ENCODE data around the gene MCMBP. TPM values are rescaled to one million over a fixed set of nuclear protein-coding genes. Genes with fewer than 3 reads are reported as not detected.
A peak's percentile ranks its signal among the peaks of the same experiment; 100 is the strongest.

Gene MCMBP
- total and polyA plus RNA-seq, 3 experiments from 2014 or later: 58.7 to 137 (median 136) TPM

- Mint-ChIP-seq H3K4me3 (no peak overlapping the region), H3K36me3 (peaks cover 8 to 29% (median 16%) of the 10 kb centered on the region in 3 donors), H3K27ac (peak overlapping the region in 3 of 8 donors; percentile 10 to 64 (median 58)), H3K27me3 (no peaks in the 10 kb centered on the region), H3K4me1 (peaks cover 47 to 71% (median 66%) of the 10 kb centered on the region in 3 donors), H3K9me3 (peaks cover 7 to 11% (median 9%) of the 10 kb centered on the region in 5 donors)
- ChIA-PET POLR2A (no interaction called here), CTCF (interaction anchor here (0.8 to 1.5 kb wide), 4 partner anchors 9 to 160 kb away, joined by 3 read pairs; no protein-coding TSS in a partner anchor)
- no peaks in the 10 kb centered on the region for H3K27me3 ChIP-seq (ENCODE audit: insufficient read depth, low read length, poor library complexity, severe bottlenecking)
- peaks cover 6% of the 10 kb centered on the region for H3K9me3 ChIP-seq (ENCODE audit: low read length)
- H3K27ac ChIP-seq (ENCODE audit: low read depth, low read length): no peak overlapping the region
- no peak for DNase-seq
- H3K4me3 ChIP-seq (ENCODE audit: low read length): no peak overlapping the region
- H3K4me1 ChIP-seq (ENCODE audit: insufficient read depth, low read length): peaks cover 7% of the 10 kb centered on the region
- H3K36me3 ChIP-seq (ENCODE audit: insufficient read depth, low read length): peaks cover 8% of the 10 kb centered on the region
These were observed 10.1 kb downstream of the MCMBP start for GRCh38 chr10:119862524-119862923.

- no peaks in the 10 kb centered on the region for H3K27me3 ChIP-seq (ENCODE audit: insufficient read depth, low read length, poor library complexity, severe bottlenecking)
- peaks cover 6% of the 10 kb centered on the region for H3K9me3 ChIP-seq (ENCODE audit: low read length)
- H3K9me3 Mint-ChIP-seq: peaks cover 7 to 11% (median 9%) of the 10 kb centered on the region in 5 donors
- H3K4me1 ChIP-seq (ENCODE audit: insufficient read depth, low read length): peaks cover 4% of the 10 kb centered on the region
- peaks cover 16% of the 10 kb centered on the region for H3K36me3 ChIP-seq (ENCODE audit: insufficient read depth, low read length)
- H3K36me3 Mint-ChIP-seq: peaks cover 11 to 38% (median 20%) of the 10 kb centered on the region in 3 donors
- H3K4me3 ChIP-seq (ENCODE audit: low read length): no peak overlapping the region
- ChIA-PET POLR2A (interaction anchor here (0.6 kb wide), 1 partner anchor 9 kb away, joined by 3 read pairs; no protein-coding TSS in a partner anchor), CTCF (interaction anchor here (2.2 to 3.0 kb wide), 3 partner anchors 11 to 174 kb away, joined by 12 to 33 read pairs (median 21); partner anchors contain the start of gene MCMBP)
- H3K27me3 Mint-ChIP-seq: no peaks in the 10 kb centered on the region
- peaks cover 41 to 64% (median 60%) of the 10 kb centered on the region in 3 donors for H3K4me1 Mint-ChIP-seq
- no peak overlapping the region for H3K27ac ChIP-seq (ENCODE audit: low read depth, low read length)
- H3K27ac Mint-ChIP-seq: peak overlapping the region in 5 of 8 donors; percentile 8 to 83 (median 54)
- DNase-seq: no peak
- H3K4me3 Mint-ChIP-seq: no peak overlapping the region
These were observed 11.6 kb downstream of the MCMBP start for GRCh38 chr10:119860866-119861607.

GRCh38 chr10:119859420-119860258 lies 13.0 kb downstream of the MCMBP start:
- POLR2A ChIA-PET: interaction anchor here (0.9 kb wide), 1 partner anchor 13 kb away, joined by 5 read pairs; the partner anchor contains the start of gene MCMBP
- Histone ChIP-seq H3K4me1 (ENCODE audit: insufficient read depth, low read length) (peaks cover 4% of the 10 kb centered on the region), H3K4me3 (ENCODE audit: low read length) (no peak overlapping the region), H3K9me3 (ENCODE audit: low read length) (peaks cover 6% of the 10 kb centered on the region), H3K27me3 (ENCODE audit: insufficient read depth, low read length, poor library complexity, severe bottlenecking) (no peaks in the 10 kb centered on the region), H3K36me3 (ENCODE audit: insufficient read depth, low read length) (peaks cover 17% of the 10 kb centered on the region), H3K27ac (ENCODE audit: low read depth, low read length) (no peak overlapping the region)
- DNase-seq: peak in 2 of 5 donors; percentile 34 to 48
- H3K27me3 Mint-ChIP-seq: no peaks in the 10 kb centered on the region
- H3K27ac Mint-ChIP-seq: peak overlapping the region in 7 of 8 donors; percentile 41 to 85 (median 49)
- H3K36me3 Mint-ChIP-seq: peaks cover 13 to 43% (median 14%) of the 10 kb centered on the region in 3 donors
- peaks cover 34 to 52% (median 48%) of the 10 kb centered on the region in 3 donors for H3K4me1 Mint-ChIP-seq
- no peak overlapping the region for H3K4me3 Mint-ChIP-seq
- H3K9me3 Mint-ChIP-seq: peaks cover 3 to 8% (median 8%) of the 10 kb centered on the region in 5 donors
- CTCF ChIA-PET: interaction anchor here (0.7 to 3.0 kb wide), 15 partner anchors 10 to 343 kb away, joined by 3 to 33 read pairs (median 4); partner anchors contain the start of genes INPP5F and MCMBP

- Mint-ChIP-seq H3K4me3 (no peak overlapping the region), H3K27ac (no peak overlapping the region)
- CTCF ChIA-PET: no interaction called here
These were observed 14.6 kb downstream of the MCMBP start for GRCh38 chr10:119858063-119858462.

GRCh38 chr10:119853574-119853973 lies 19.1 kb downstream of the MCMBP start:
- H3K4me1 Mint-ChIP-seq: peaks cover 2 to 4% (median 3%) of the 10 kb centered on the region in 3 donors
- H3K27ac ChIP-seq (ENCODE audit: low read depth, low read length): no peak overlapping the region
- no peaks in the 10 kb centered on the region for H3K27me3 Mint-ChIP-seq
- ChIA-PET POLR2A (no interaction called here), CTCF (no interaction called here)
- H3K9me3 ChIP-seq (ENCODE audit: low read length): no peaks in the 10 kb centered on the region
- DNase-seq: no peak
- no peaks in the 10 kb centered on the region for H3K4me1 ChIP-seq (ENCODE audit: insufficient read depth, low read length)
- H3K27me3 ChIP-seq (ENCODE audit: insufficient read depth, low read length, poor library complexity, severe bottlenecking): no peaks in the 10 kb centered on the region
- no peak overlapping the region for H3K4me3 ChIP-seq (ENCODE audit: low read length)
- no peak overlapping the region for H3K4me3 Mint-ChIP-seq
- H3K27ac Mint-ChIP-seq: peak overlapping the region in 2 of 8 donors; percentile 68 to 80
- peaks cover 15 to 68% (median 19%) of the 10 kb centered on the region in 3 donors for H3K36me3 Mint-ChIP-seq
- H3K36me3 ChIP-seq (ENCODE audit: insufficient read depth, low read length): peaks cover 47% of the 10 kb centered on the region
- H3K9me3 Mint-ChIP-seq: no peaks in the 10 kb centered on the region

More at GRCh38 chr10:119858063-119858462, 14.6 kb downstream of the MCMBP start:
- H3K4me1 Mint-ChIP-seq: peaks cover 26 to 41% (median 38%) of the 10 kb centered on the region in 3 donors
- DNase-seq: no peak
- H3K27me3 Mint-ChIP-seq: no peaks in the 10 kb centered on the region
- POLR2A ChIA-PET: no interaction called here
- peaks cover 8 to 45% (median 13%) of the 10 kb centered on the region in 3 donors for H3K36me3 Mint-ChIP-seq
- H3K27ac ChIP-seq (ENCODE audit: low read depth, low read length): no peak overlapping the region
- H3K4me3 ChIP-seq (ENCODE audit: low read length): no peak overlapping the region
- no peaks in the 10 kb centered on the region for H3K9me3 Mint-ChIP-seq
- H3K9me3 ChIP-seq (ENCODE audit: low read length): no peaks in the 10 kb centered on the region
- peaks cover 4% of the 10 kb centered on the region for H3K4me1 ChIP-seq (ENCODE audit: insufficient read depth, low read length)
- H3K27me3 ChIP-seq (ENCODE audit: insufficient read depth, low read length, poor library complexity, severe bottlenecking): no peaks in the 10 kb centered on the region
- H3K36me3 ChIP-seq (ENCODE audit: insufficient read depth, low read length): peaks cover 23% of the 10 kb centered on the region

- Histone ChIP-seq H3K27me3 (ENCODE audit: insufficient read depth, low read length, poor library complexity, severe bottlenecking) (no peaks in the 10 kb centered on the region), H3K4me3 (ENCODE audit: low read length) (no peak overlapping the region), H3K27ac (ENCODE audit: low read depth, low read length) (no peak overlapping the region), H3K36me3 (ENCODE audit: insufficient read depth, low read length) (peaks cover 40% of the 10 kb centered on the region), H3K9me3 (ENCODE audit: low read length) (no peaks in the 10 kb centered on the region), H3K4me1 (ENCODE audit: insufficient read depth, low read length) (no peaks in the 10 kb centered on the region)
- no peak overlapping the region for H3K4me3 Mint-ChIP-seq
- peaks cover 2 to 4% (median 3%) of the 10 kb centered on the region in 3 donors for H3K4me1 Mint-ChIP-seq
- no peaks in the 10 kb centered on the region for H3K27me3 Mint-ChIP-seq
- ChIA-PET POLR2A (no interaction called here), CTCF (no interaction called here)
- H3K27ac Mint-ChIP-seq: peak overlapping the region in 3 of 8 donors; percentile 14 to 71 (median 68)
- H3K9me3 Mint-ChIP-seq: no peaks in the 10 kb centered on the region
- H3K36me3 Mint-ChIP-seq: peaks cover 18 to 71% (median 19%) of the 10 kb centered on the region in 3 donors
- DNase-seq: no peak
These were observed 19.8 kb downstream of the MCMBP start for GRCh38 chr10:119852822-119853221.

- DNase-seq: no peak
- H3K27ac Mint-ChIP-seq: peak overlapping the region in 1 of 8 donors; percentile 48
- H3K4me3 Mint-ChIP-seq: no peak overlapping the region
- peaks cover 2 to 4% (median 3%) of the 10 kb centered on the region in 3 donors for H3K4me1 Mint-ChIP-seq
- H3K36me3 Mint-ChIP-seq: peaks cover 19 to 72% (median 19%) of the 10 kb centered on the region in 3 donors
- Histone ChIP-seq H3K9me3 (ENCODE audit: low read length) (no peaks in the 10 kb centered on the region), H3K4me1 (ENCODE audit: insufficient read depth, low read length) (no peaks in the 10 kb centered on the region), H3K27me3 (ENCODE audit: insufficient read depth, low read length, poor library complexity, severe bottlenecking) (no peaks in the 10 kb centered on the region), H3K27ac (ENCODE audit: low read depth, low read length) (no peak overlapping the region), H3K4me3 (ENCODE audit: low read length) (no peak overlapping the region), H3K36me3 (ENCODE audit: insufficient read depth, low read length) (peaks cover 40% of the 10 kb centered on the region)
- ChIA-PET CTCF (no interaction called here), POLR2A (no interaction called here)
- H3K27me3 Mint-ChIP-seq: no peaks in the 10 kb centered on the region
- no peaks in the 10 kb centered on the region for H3K9me3 Mint-ChIP-seq
These were observed 20.4 kb downstream of the MCMBP start for GRCh38 chr10:119852277-119852676.
